Activated CD4-positive, alpha-beta memory T cell treated with anti-CD3 and anti-CD28 coated beads, Interleukin-2, amount 10 ng/mL, durations not matched to agents 7 days and 5 days (primary cell): Measurements from ENCODE around the gene VWDE. TPM values are rescaled to one million over a fixed set of nuclear protein-coding genes. Genes with fewer than 3 reads are reported as not detected.

Experiments used
- CTCF ChIA-PET: fragments of 350-600 bp; sonication (Branson Sonifier 250); formaldehyde crosslinking; loops from one replicate; lab custom pipeline; 2021; ENCODE audit warnings: antibody characterized with exemption, inconsistent platforms; lab: Charles Lee
- POLR2A ChIA-PET: fragments of 350-600 bp; sonication (Branson Sonifier 250); formaldehyde crosslinking; loops from one replicate; lab custom pipeline; 2021; ENCODE audit warnings: antibody characterized with exemption; lab: Charles Lee
- DNase-seq: peaks from one replicate; pipeline ENCODE4 v3.0.0-alpha.2; 2020
- H3K27ac Mint-ChIP-seq: one replicate; pipeline ENCODE4 v1.8.0; 2021; ENCODE audit warnings: mild to moderate bottlenecking, mixed read lengths
- H3K27me3 Mint-ChIP-seq: one replicate; pipeline ENCODE4 v1.8.0; 2021; ENCODE audit warnings: mixed read lengths
- H3K36me3 Mint-ChIP-seq: one replicate; pipeline ENCODE4 v1.8.0; 2021; ENCODE audit warnings: low read depth, mixed read lengths
- H3K4me1 Mint-ChIP-seq: one replicate; pipeline ENCODE4 v1.8.0; 2021; ENCODE audit warnings: mixed read lengths
- H3K4me3 Mint-ChIP-seq: one replicate; pipeline ENCODE4 v1.8.0; 2021; ENCODE audit warnings: mild to moderate bottlenecking, mixed read lengths
- H3K9me3 Mint-ChIP-seq: one replicate; pipeline ENCODE4 v1.8.0; 2021; ENCODE audit warnings: mixed read lengths
- total RNA-seq, 2 experiments: library from RNA; stranded (reverse); gene quantifications; one replicate each; pipeline ENCODE4 v1.2.3, GENCODE V29; 2021

The VWDE gene
- total RNA-seq, 2 experiments from 2014 or later, result 5.2 to 6.6 TPM

GRCh38 chr7:12317675-12318074, 86.0 kb downstream of the VWDE start:
- POLR2A ChIA-PET, result no interaction called here

GRCh38 chr7:12316925-12317324, 86.7 kb downstream of the VWDE start:
- ChIA-PET POLR2A (interaction anchor here (0.5 kb wide), 1 partner anchor 153 kb away, joined by 4 read pairs; no protein-coding TSS in a partner anchor), CTCF (no interaction called here)
- Mint-ChIP-seq H3K9me3 (no peaks in the 10 kb centered on the region), H3K27ac (no peak overlapping the region), H3K4me1 (peaks cover 8% of the 10 kb centered on the region), H3K36me3 (no peaks in the 10 kb centered on the region), H3K27me3 (no peaks in the 10 kb centered on the region), H3K4me3 (no peak overlapping the region)
- DNase-seq, result no peak

More at GRCh38 chr7:12317675-12318074, 86.0 kb downstream of the VWDE start:
- DNase-seq, result no peak
- Mint-ChIP-seq H3K36me3 (no peaks in the 10 kb centered on the region), H3K27me3 (no peaks in the 10 kb centered on the region), H3K4me3 (no peak overlapping the region), H3K4me1 (peaks cover 8% of the 10 kb centered on the region), H3K9me3 (no peaks in the 10 kb centered on the region), H3K27ac (no peak overlapping the region)
- CTCF ChIA-PET, result no interaction called here

GRCh38 chr7:12315049-12315448, 88.6 kb downstream of the VWDE start:
- H3K27ac Mint-ChIP-seq, result no peak overlapping the region
- no peak for DNase-seq
- H3K4me3 Mint-ChIP-seq, result no peak overlapping the region
- no peaks in the 10 kb centered on the region for H3K36me3 Mint-ChIP-seq
- H3K4me1 Mint-ChIP-seq, result peaks cover 8% of the 10 kb centered on the region
- ChIA-PET POLR2A (no interaction called here), CTCF (no interaction called here)
- H3K9me3 Mint-ChIP-seq, result no peaks in the 10 kb centered on the region
- H3K27me3 Mint-ChIP-seq, result no peaks in the 10 kb centered on the region

- H3K36me3 Mint-ChIP-seq, result no peaks in the 10 kb centered on the region
- DNase-seq, result no peak
- peaks cover 8% of the 10 kb centered on the region for H3K4me1 Mint-ChIP-seq
- H3K9me3 Mint-ChIP-seq, result no peaks in the 10 kb centered on the region
- H3K27ac Mint-ChIP-seq, result no peak overlapping the region
- ChIA-PET CTCF (no interaction called here), POLR2A (no interaction called here)
- no peaks in the 10 kb centered on the region for H3K27me3 Mint-ChIP-seq
- no peak overlapping the region for H3K4me3 Mint-ChIP-seq
Measured at GRCh38 chr7:12314199-12314598, 89.5 kb downstream of the VWDE start.

- Mint-ChIP-seq H3K9me3 (no peaks in the 10 kb centered on the region), H3K4me1 (no peaks in the 10 kb centered on the region), H3K27ac (no peak overlapping the region), H3K36me3 (no peaks in the 10 kb centered on the region), H3K27me3 (no peaks in the 10 kb centered on the region), H3K4me3 (no peak overlapping the region)
- ChIA-PET POLR2A (no interaction called here), CTCF (no interaction called here)
- DNase-seq, result no peak
Measured at GRCh38 chr7:12305502-12305901, 98.2 kb downstream of the VWDE start.

- no peaks in the 10 kb centered on the region for H3K36me3 Mint-ChIP-seq
- no peak for DNase-seq
- CTCF ChIA-PET, result interaction anchor here (0.6 kb wide), 1 partner anchor 418 kb away, joined by 3 read pairs; no protein-coding TSS in a partner anchor
- no peak overlapping the region for H3K4me3 Mint-ChIP-seq
- no peaks in the 10 kb centered on the region for H3K4me1 Mint-ChIP-seq
- no peak overlapping the region for H3K27ac Mint-ChIP-seq
- POLR2A ChIA-PET, result no interaction called here
- no peaks in the 10 kb centered on the region for H3K9me3 Mint-ChIP-seq
- H3K27me3 Mint-ChIP-seq, result no peaks in the 10 kb centered on the region
Measured at GRCh38 chr7:12303495-12303894, 100.2 kb downstream of the VWDE start.

- Mint-ChIP-seq H3K36me3 (no peaks in the 10 kb centered on the region), H3K27ac (no peak overlapping the region), H3K27me3 (no peaks in the 10 kb centered on the region), H3K4me3 (no peak overlapping the region), H3K4me1 (no peaks in the 10 kb centered on the region), H3K9me3 (no peaks in the 10 kb centered on the region)
- CTCF ChIA-PET, result no interaction called here
- POLR2A ChIA-PET, result no interaction called here
- no peak for DNase-seq
Measured at GRCh38 chr7:12303062-12303461, 100.6 kb downstream of the VWDE start.

GRCh38 chr7:12300415-12300814, 103.2 kb downstream of the VWDE start:
- DNase-seq, result no peak
- no peaks in the 10 kb centered on the region for H3K9me3 Mint-ChIP-seq
- ChIA-PET CTCF (no interaction called here), POLR2A (no interaction called here)
- no peak overlapping the region for H3K27ac Mint-ChIP-seq
- H3K4me1 Mint-ChIP-seq, result no peaks in the 10 kb centered on the region
- no peaks in the 10 kb centered on the region for H3K36me3 Mint-ChIP-seq
- no peak overlapping the region for H3K4me3 Mint-ChIP-seq
- no peaks in the 10 kb centered on the region for H3K27me3 Mint-ChIP-seq

- H3K9me3 Mint-ChIP-seq, result no peaks in the 10 kb centered on the region
- no peak overlapping the region for H3K4me3 Mint-ChIP-seq
- no peaks in the 10 kb centered on the region for H3K36me3 Mint-ChIP-seq
- H3K27me3 Mint-ChIP-seq, result no peaks in the 10 kb centered on the region
- ChIA-PET CTCF (no interaction called here), POLR2A (no interaction called here)
- no peak for DNase-seq
- no peaks in the 10 kb centered on the region for H3K4me1 Mint-ChIP-seq
- H3K27ac Mint-ChIP-seq, result no peak overlapping the region
Measured at GRCh38 chr7:12299367-12299766, 104.3 kb downstream of the VWDE start.

- POLR2A ChIA-PET, result interaction anchor here (0.9 kb wide), 1 partner anchor 87 kb away, joined by 3 read pairs; the partner anchor contains the start of gene TMEM106B
- H3K27me3 Mint-ChIP-seq, result no peaks in the 10 kb centered on the region
Measured at GRCh38 chr7:12297283-12298108, 106.2 kb downstream of the VWDE start.

GRCh38 chr7:12296051-12296570, 107.6 kb downstream of the VWDE start:
- Mint-ChIP-seq H3K4me1 (no peaks in the 10 kb centered on the region), H3K9me3 (no peaks in the 10 kb centered on the region), H3K27me3 (no peaks in the 10 kb centered on the region), H3K27ac (no peak overlapping the region), H3K36me3 (no peaks in the 10 kb centered on the region), H3K4me3 (no peak overlapping the region)
- DNase-seq, result no peak
- ChIA-PET POLR2A (no interaction called here), CTCF (no interaction called here)

More at GRCh38 chr7:12297283-12298108, 106.2 kb downstream of the VWDE start:
- Mint-ChIP-seq H3K36me3 (no peaks in the 10 kb centered on the region), H3K4me1 (no peaks in the 10 kb centered on the region), H3K4me3 (no peak overlapping the region), H3K9me3 (no peaks in the 10 kb centered on the region), H3K27ac (no peak overlapping the region)
- CTCF ChIA-PET, result interaction anchor here (1.0 to 1.1 kb wide), 2 partner anchors 10 to 86 kb away, joined by 4 to 5 read pairs; partner anchors contain the start of gene TMEM106B
- DNase-seq, result no peak

GRCh38 chr7:12294701-12295100, 109.0 kb downstream of the VWDE start:
- no peaks in the 10 kb centered on the region for H3K36me3 Mint-ChIP-seq
- CTCF ChIA-PET, result interaction anchor here (0.5 kb wide), 1 partner anchor 217 kb away, joined by 3 read pairs; no protein-coding TSS in a partner anchor

GRCh38 chr7:12291870-12292269, 111.8 kb downstream of the VWDE start:
- Mint-ChIP-seq H3K4me3 (no peak overlapping the region), H3K27ac (no peak overlapping the region), H3K27me3 (no peaks in the 10 kb centered on the region), H3K4me1 (no peaks in the 10 kb centered on the region), H3K36me3 (no peaks in the 10 kb centered on the region), H3K9me3 (peaks cover 14% of the 10 kb centered on the region)
- CTCF ChIA-PET, result interaction anchor here (0.7 to 2.1 kb wide), 3 partner anchors 13 to 222 kb away, joined by 3 to 6 read pairs (median 3); partner anchors contain the start of gene TMEM106B
- no peak for DNase-seq
- POLR2A ChIA-PET, result no interaction called here

More at GRCh38 chr7:12294701-12295100, 109.0 kb downstream of the VWDE start:
- Mint-ChIP-seq H3K4me3 (no peak overlapping the region), H3K27me3 (no peaks in the 10 kb centered on the region), H3K27ac (no peak overlapping the region), H3K4me1 (no peaks in the 10 kb centered on the region), H3K9me3 (peaks cover 3% of the 10 kb centered on the region)
- POLR2A ChIA-PET, result no interaction called here
- DNase-seq, result no peak
